Muscle of back (tissue), 13 donors: ENCODE data around the gene PPP6R2. TPM values are rescaled to one million over a fixed set of nuclear protein-coding genes. Genes with fewer than 3 reads are reported as not detected.

Source experiments
- DNase-seq, 3 donors: peaks; one replicate each; pipeline versions ENCODE4 v3.0.0 to v3.0.0-alpha.2; 2013
- long read RNA-seq, 9 donors: transcript quantifications; one replicate each; lab custom pipeline, GENCODE V29; 2026
- polyA plus RNA-seq, 10 donors: library from polyadenylated mRNA; unstranded; fragments of 120-200 nt; gene quantifications; one replicate each; pipeline ENCODE4 v1.2.1, GENCODE V29; 2013; ENCODE audit not compliant: insufficient read length in 10 of 10

Gene PPP6R2
- polyA plus RNA-seq = 10 to 100 TPM; 24.6 to 37.0 (median 31.5) TPM
- long read RNA-seq, donor 1, full-length matches to known transcripts = 1 of 1 reads
- long read RNA-seq, donor 1, partial matches to known transcripts = 0 of 1 reads
- long read RNA-seq, donor 1, other reads (novel, unspliced or antisense) = 0 of 1 reads
- long read RNA-seq, donor 2, full-length matches to known transcripts = 2 of 7 reads
- long read RNA-seq, donor 2, partial matches to known transcripts = 5 of 7 reads
- long read RNA-seq, donor 2, other reads (novel, unspliced or antisense) = 0 of 7 reads
- long read RNA-seq, donor 3 = 0 reads
- long read RNA-seq, donor 4, partial matches to known transcripts = 18 of 20 reads
- long read RNA-seq, donor 4, other reads (novel, unspliced or antisense) = 0 of 20 reads
- long read RNA-seq, donor 5, partial matches to known transcripts = 21 of 23 reads
- long read RNA-seq, donor 5, other reads (novel, unspliced or antisense) = 0 of 23 reads
- long read RNA-seq, donor 6, partial matches to known transcripts = 17 of 20 reads
- long read RNA-seq, donor 6, other reads (novel, unspliced or antisense) = 0 of 20 reads
- long read RNA-seq, donor 7, partial matches to known transcripts = 0 of 2 reads
- long read RNA-seq, donor 7, other reads (novel, unspliced or antisense) = 0 of 2 reads
- long read RNA-seq, donor 8, full-length matches to known transcripts = 6 of 6 reads
- long read RNA-seq, donor 8, partial matches to known transcripts = 0 of 6 reads
- long read RNA-seq, donor 8, other reads (novel, unspliced or antisense) = 0 of 6 reads
- long read RNA-seq, donor 9, partial matches to known transcripts = 0 of 1 reads
- long read RNA-seq, donor 9, other reads (novel, unspliced or antisense) = 0 of 1 reads

GRCh38 chr22:50342651-50343540 lies at the start of gene PPP6R2:
Gene PPP6R2 (plus strand): TSS chr22:50343327. CDS start chr22:50393909, 50,582 bp downstream.
- peak; percentile 67 to 86 (median 81) for DNase-seq

GRCh38 chr22:50293441-50294318 lies 49.4 kb upstream of the PPP6R2 start:
- peak in 2 of 3 donors; percentile 66 to 68 for DNase-seq

DNA sequence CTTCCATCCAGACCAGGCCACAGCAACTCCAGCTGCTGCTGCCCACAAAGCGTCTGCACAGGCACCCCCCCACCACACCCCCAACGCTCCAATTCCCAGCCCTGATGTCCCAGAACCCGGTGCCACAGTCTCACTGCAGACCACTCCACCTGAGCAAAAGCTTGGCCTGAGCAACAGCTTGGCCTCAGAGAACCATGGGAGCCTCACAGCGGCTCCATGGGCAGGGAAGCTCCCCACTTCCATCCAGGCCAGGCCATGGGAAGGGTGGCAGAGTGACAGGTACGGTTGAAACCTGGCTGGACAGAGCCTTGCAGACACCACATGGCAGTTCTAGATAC lies 48.8 kb upstream of the PPP6R2 start:
- no peak for DNase-seq

GRCh38 chr22:50296658-50297490 lies 46.3 kb upstream of the PPP6R2 start:
- no peak for DNase-seq

- no peak for DNase-seq
Observed at GRCh38 chr22:50297510-50298265, 45.4 kb upstream of the PPP6R2 start.

DNA sequence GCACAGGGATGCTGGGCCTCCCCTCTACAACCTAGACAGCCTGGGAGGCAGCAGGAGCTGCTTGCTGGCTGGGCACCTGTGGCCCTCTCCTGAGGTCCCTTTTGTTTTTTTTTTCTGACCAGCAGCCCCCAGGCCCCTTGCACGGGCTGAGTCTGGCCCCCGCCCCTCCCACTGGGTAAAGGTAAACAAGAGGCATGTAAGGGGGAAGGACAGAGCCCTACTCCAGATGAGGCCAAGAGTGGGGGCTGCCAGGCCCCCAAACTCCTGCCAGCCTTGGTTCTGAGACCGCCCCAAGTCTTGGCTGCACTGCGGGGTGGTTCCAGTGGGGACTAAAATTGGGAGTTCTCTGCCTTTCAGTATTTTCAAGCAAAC lies 44.9 kb upstream of the PPP6R2 start:
- no peak for DNase-seq

DNA sequence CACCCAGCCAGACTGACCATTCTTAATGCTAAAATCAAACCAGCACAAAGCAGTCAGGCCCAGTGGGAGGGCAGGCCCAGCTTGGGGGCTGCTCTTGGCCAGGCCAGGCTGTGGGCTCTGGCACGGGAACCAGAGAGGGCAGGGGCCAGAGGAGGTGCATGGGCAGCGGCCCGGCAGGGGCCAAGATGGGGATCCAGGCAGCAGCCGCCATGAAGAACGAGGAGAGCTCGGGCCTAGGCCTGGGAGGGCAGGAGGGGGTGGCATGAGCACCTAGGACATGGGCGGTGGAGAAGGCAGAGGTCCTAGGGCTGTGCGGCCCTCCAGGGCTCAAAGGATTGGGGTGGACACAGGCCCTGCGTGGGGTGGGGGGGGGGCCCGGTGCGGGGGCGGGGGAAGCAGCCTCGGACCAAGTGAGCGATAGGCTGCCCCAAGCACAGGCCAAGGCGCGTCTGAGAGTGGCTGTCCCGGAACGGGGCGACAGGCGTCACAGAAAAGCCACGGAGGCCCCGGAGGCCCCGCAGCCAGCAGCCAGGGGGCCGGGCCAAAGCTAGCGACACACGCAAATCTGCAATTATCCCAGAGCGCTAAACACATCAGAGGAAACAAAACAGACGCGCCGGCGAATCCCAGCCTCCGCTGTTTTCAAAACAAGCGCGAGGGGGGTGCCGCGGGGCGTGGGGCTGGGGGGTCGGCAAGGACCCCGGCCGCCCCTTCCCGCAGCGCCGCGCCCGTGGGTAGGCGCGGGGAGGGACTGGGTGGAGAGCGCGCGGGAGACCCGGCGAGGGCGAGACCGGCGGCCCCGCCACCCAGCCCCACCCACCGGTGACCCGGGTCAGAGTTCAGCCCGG lies 44.0 kb upstream of the PPP6R2 start:
- peak in 1 of 3 donors; percentile 37 for DNase-seq

GRCh38 chr22:50299785-50300619 lies 43.1 kb upstream of the PPP6R2 start:
- DNase-seq = no peak

DNA sequence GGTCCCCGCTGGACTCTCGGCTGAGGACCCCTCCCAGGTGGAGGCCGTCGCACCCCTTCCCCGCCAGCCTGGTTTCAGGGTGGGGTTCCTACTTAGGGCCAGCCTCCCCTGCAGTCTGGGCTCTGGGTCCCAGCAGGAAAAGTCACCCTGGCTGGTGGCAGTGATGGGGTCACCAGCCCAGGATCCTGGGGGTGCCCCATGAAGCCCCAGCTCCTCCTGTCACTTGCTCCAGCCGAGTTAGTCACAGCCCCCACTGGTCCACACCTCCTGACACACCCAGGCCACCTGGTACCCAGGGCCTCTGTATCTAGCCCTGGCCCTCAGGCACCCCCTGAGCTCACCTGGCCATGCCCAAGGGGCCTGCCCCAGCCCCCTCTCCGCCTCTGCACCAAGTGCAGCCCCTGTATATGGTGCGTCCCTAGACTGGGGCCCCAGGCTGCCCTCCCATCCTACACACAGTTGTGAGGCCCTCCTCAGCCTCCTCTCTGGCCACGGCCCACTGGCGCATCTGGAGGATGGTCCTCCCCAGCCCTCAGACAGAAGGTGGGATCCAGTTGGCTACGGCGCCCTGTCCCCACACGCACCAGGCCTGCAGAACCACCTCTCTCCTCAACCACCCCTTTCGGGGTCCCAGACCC lies 42.4 kb upstream of the PPP6R2 start:
- DNase-seq = no peak

- peak in 1 of 3 donors; percentile 48 for DNase-seq
Observed at GRCh38 chr22:50301581-50301991, 41.5 kb upstream of the PPP6R2 start.

- DNase-seq = no peak
Observed at GRCh38 chr22:50302041-50302541, 41.0 kb upstream of the PPP6R2 start.

- peak in 1 of 3 donors; percentile 49 for DNase-seq
Observed at GRCh38 chr22:50302564-50302963, 40.6 kb upstream of the PPP6R2 start.

GRCh38 chr22:50303515-50303847 lies 39.6 kb upstream of the PPP6R2 start:
- no peak for DNase-seq

- DNase-seq = peak in 1 of 3 donors; percentile 55
Observed at GRCh38 chr22:50303848-50304527, 39.1 kb upstream of the PPP6R2 start.

DNA sequence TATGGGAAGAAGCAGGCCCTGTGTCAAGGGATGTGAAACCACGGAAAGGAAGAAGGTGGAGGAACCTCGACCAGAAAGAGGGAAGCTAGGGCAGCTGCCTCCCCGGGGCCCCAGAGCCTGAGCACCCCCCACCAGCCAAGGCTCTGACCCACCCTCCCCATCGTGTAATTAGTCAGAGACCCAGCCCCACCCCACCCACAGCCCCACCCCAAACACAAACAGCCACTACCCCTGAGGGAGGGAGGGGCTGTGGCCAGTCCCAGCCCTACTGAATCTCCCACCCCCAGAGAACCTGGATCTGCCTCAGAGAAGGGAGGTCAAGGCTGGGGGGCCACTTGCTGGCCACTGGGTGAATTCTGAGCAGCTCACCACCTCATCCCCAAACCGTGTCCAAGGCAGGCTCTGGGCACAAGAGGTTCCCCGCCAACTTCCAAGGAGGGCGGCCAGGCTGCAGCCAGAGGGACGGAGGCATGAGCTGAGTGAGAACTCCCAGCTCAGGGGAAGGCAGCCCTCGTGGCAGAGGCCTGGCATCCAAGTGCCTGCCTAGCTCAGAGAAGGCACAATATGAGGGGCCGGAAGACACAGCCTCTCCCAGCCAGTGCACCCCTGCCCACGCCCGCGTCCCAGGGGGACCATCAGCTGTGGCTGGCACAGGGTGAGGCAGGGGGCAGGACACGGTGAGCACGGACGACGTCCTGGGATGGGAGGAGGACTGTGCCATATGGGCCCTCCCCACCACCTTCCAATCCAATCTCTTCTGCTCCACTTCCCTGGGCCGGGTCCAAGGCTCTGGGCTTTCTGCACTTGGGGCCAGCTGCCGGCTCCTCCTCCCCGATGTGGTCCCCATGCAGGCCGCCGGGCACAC lies 38.4 kb upstream of the PPP6R2 start:
- peak in 1 of 3 donors; percentile 44 for DNase-seq
